H7 (cell line): ENCODE measurements around the gene TPP2. TPM values are rescaled to one million over a fixed set of nuclear protein-coding genes. Genes with fewer than 3 reads are reported as not detected.

Experiments
- DNase-seq: peaks from one replicate; pipeline ENCODE4 v3.0.0; 2012
- H3K27me3 ChIP-seq: 2 replicates; pipeline ENCODE4 v1.6.0; 2011; ENCODE audit warnings: mild to moderate bottlenecking, low read length; ENCODE audit not compliant: control insufficient read depth, insufficient read depth
- H3K36me3 ChIP-seq: replicated peaks from 2 replicates; pipeline ENCODE4 v1.5.1; 2011; ENCODE audit warnings: low read length; ENCODE audit not compliant: control insufficient read depth, insufficient read depth
- H3K4me3 ChIP-seq: 2 replicates; pipeline ENCODE4 v1.5.1; 2011; ENCODE audit warnings: low read depth, mild to moderate bottlenecking, control low read depth, low read length, moderate library complexity; ENCODE audit not compliant: insufficient read depth
- total RNA-seq: library from RNA; depleted of rRNA; stranded (reverse); fragments of >200 nt; shearing (Covaris generic); gene quantifications from 2 replicates; pipeline ENCODE4 v1.2.3, GENCODE V29; 2014

TPP2 gene
- total RNA-seq, 1 experiment from 2014 or later: 44.4 TPM

DNA sequence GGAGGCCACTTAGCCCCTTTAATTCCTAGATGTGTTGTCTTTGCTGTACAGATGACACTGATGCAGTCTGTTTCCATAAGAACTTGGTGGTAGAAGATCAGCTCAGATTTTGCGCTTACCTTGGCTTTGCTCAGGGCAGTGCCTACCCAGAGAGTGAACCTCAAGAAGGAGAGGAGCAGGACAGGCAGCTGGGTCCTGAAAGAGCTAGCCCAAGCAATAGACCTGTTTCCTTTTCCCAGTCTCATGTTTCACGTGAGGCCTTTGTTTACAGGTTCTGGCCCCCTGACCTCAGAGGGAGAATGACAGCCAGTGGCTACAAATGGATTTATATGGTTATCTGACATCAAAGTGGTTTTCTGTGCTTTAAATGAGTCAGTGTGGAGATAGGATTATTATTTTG, 58.0 kb downstream of the TPP2 start:
- no peak overlapping the region for H3K4me3 ChIP-seq
- H3K27me3 ChIP-seq: no peaks in the 10 kb centered on the region
- peaks cover 14% of the 10 kb centered on the region for H3K36me3 ChIP-seq
- no peak for DNase-seq

GRCh38 chr13:102657630-102658029, 60.8 kb downstream of the TPP2 start:
- H3K36me3 ChIP-seq: peaks cover 16% of the 10 kb centered on the region
- no peak overlapping the region for H3K4me3 ChIP-seq
- DNase-seq: no peak
- no peaks in the 10 kb centered on the region for H3K27me3 ChIP-seq

- DNase-seq: no peak
- Histone ChIP-seq H3K36me3 (peaks cover 18% of the 10 kb centered on the region), H3K4me3 (no peak overlapping the region), H3K27me3 (no peaks in the 10 kb centered on the region)
Measured at GRCh38 chr13:102658660-102659059, 61.9 kb downstream of the TPP2 start.

DNA sequence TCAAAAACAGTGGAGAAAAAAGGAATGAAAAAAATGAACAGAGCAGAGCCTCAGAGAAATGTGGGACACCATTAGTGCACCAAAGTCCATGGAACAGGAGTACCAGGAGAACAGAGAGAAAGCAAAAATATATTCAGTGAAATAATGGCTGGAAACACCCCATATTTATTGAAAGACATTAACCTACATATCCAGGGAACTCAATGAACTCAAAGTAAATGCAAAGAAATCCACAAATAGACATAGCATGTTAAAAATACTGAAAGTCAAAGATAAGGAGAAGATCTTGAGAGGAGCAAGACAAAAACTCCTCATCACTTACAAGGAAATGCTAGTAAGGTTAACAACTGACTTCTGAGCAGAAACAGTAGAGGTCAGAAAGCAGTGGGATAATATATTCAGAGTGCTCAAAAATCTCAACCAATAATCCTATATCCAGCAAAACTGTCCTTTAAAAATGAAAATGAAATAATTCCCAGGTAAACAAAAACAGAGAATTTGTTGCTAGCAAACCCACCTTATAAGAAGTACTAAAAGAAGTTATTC, 62.5 kb downstream of the TPP2 start:
- no peak for DNase-seq
- H3K36me3 ChIP-seq: peaks cover 20% of the 10 kb centered on the region
- no peak overlapping the region for H3K4me3 ChIP-seq
- H3K27me3 ChIP-seq: no peaks in the 10 kb centered on the region

DNA sequence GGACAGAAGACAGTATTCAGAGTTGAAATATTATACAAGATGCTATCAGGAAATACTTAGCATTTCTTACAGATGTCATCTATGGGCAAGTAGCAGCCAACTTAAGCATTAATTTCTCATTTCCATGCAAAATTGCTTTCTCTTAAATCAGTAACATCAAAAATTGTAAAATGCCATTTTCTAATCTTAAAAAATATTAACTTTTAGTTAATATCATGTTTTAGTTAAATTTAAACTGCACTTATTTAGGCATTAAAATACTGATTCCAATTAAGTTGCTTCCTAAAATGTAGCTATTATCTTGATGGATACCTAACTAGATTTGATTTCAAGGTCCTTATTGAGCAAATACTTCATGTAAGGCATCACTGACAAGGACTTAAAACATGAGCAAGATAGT, 70.2 kb downstream of the TPP2 start:
- H3K4me3 ChIP-seq: no peak overlapping the region
- DNase-seq: no peak
- no peaks in the 10 kb centered on the region for H3K27me3 ChIP-seq
- H3K36me3 ChIP-seq: peaks cover 26% of the 10 kb centered on the region

- peaks cover 29% of the 10 kb centered on the region for H3K36me3 ChIP-seq
- H3K27me3 ChIP-seq: no peaks in the 10 kb centered on the region
- no peak overlapping the region for H3K4me3 ChIP-seq
- DNase-seq: no peak
Measured at GRCh38 chr13:102667911-102668310, 71.1 kb downstream of the TPP2 start.

GRCh38 chr13:102670130-102670529, 73.3 kb downstream of the TPP2 start:
- Histone ChIP-seq H3K27me3 (no peaks in the 10 kb centered on the region), H3K36me3 (peaks cover 32% of the 10 kb centered on the region), H3K4me3 (no peak overlapping the region)
- DNase-seq: no peak

DNA sequence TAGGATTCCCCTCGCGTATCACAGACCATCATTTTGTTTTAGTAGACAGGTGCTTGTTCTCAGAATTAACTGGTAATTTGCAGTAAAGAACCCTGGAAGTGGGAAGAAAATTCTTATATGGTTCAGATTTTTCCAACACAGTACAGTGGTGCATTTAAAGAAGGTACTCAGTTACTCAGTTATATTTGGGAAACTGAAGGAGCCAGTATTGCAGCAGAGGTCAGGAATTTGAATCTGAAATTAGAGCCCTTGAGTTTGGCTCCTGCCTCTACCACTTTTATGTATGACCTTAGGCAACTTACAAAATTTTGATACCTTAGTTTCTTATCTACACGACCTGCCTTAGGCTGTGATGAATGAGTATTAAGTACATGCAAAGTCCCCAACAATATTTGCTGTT, 78.3 kb downstream of the TPP2 start:
- Histone ChIP-seq H3K36me3 (peaks cover 26% of the 10 kb centered on the region), H3K27me3 (no peaks in the 10 kb centered on the region), H3K4me3 (no peak overlapping the region)
- DNase-seq: no peak

DNA sequence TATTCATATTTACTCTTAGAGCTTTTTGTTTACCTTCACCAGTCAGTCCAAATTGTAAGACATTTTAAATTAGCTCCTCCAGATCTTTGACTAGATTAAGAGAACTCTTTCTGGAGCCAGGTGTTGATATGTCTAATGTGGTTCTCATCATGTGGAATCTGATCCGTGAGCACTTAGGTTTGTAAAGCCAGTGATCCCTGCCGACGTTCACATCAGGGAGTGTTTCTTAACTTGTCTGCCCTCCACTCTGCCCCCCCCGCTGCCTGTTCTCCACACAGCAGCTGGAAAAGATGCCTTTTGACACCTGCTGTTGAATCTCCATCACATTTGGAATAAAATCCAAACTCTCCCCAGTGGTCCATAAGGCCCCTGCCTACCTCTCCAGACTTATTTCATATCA, 80.3 kb downstream of the TPP2 start:
- H3K4me3 ChIP-seq: no peak overlapping the region
- H3K27me3 ChIP-seq: no peaks in the 10 kb centered on the region
- H3K36me3 ChIP-seq: peaks cover 26% of the 10 kb centered on the region
- DNase-seq: no peak

GRCh38 chr13:102678339-102679107, 81.7 kb downstream of the TPP2 start:
- Histone ChIP-seq H3K36me3 (peaks cover 19% of the 10 kb centered on the region), H3K4me3 (no peak overlapping the region), H3K27me3 (no peaks in the 10 kb centered on the region)
- no peak for DNase-seq

- no peak overlapping the region for H3K4me3 ChIP-seq
- no peak for DNase-seq
- no peaks in the 10 kb centered on the region for H3K27me3 ChIP-seq
- H3K36me3 ChIP-seq: peaks cover 18% of the 10 kb centered on the region
Measured at GRCh38 chr13:102679449-102680132, 82.8 kb downstream of the TPP2 start.

DNA sequence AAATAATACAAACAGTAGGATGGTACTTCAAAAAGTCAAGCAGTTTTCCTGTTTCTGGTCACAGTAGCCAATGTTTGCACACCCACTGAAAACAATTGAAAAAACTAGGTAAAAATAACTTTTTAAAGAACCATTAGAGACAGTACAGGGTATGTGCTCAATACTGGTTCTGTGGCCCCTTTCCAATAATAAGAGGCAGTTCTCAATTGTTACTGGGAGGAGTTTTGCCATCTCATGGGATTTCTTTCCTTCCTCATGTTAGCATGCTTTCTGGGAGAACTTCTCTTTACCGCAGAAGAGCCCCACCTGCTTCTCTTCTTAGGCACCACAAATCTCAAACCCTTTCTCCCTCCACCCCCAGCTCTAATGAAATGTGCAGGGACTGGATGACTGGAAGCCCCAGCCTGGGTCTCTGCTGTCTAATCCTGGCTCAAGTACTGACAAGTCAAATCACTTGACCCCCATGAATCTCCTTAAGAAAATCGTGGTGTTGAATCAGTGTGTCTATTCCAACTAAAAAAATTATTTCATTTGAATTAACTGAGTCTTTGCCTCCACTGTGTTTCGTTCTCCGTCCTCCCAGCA, 83.4 kb downstream of the TPP2 start:
- DNase-seq: no peak
- Histone ChIP-seq H3K27me3 (no peaks in the 10 kb centered on the region), H3K36me3 (peaks cover 15% of the 10 kb centered on the region), H3K4me3 (no peak overlapping the region)

GRCh38 chr13:102680842-102681740, 84.3 kb downstream of the TPP2 start:
- no peak overlapping the region for H3K4me3 ChIP-seq
- DNase-seq: no peak
- H3K27me3 ChIP-seq: no peaks in the 10 kb centered on the region
- H3K36me3 ChIP-seq: peaks cover 12% of the 10 kb centered on the region

GRCh38 chr13:102682211-102682610, 85.4 kb downstream of the TPP2 start:
- Histone ChIP-seq H3K27me3 (no peaks in the 10 kb centered on the region), H3K36me3 (peaks cover 9% of the 10 kb centered on the region), H3K4me3 (no peak overlapping the region)
- DNase-seq: no peak
